SHP77 treated with DMSO at 0.1 percent for 48 hours (cell line): ENCODE measurements around the gene DNAH2.

Experiments
- DNase-seq: peaks from one replicate; lab custom pipeline; 2025; lab: John Stamatoyannopoulos, UW

Gene DNAH2

GRCh38 chr17:7716901-7717755, at the start of gene DNAH2:
Gene DNAH2 (plus strand): TSS chr17:7717744. CDS start chr17:7719735, 1,991 bp downstream.
- peak; percentile 94 for DNase-seq

- DNase-seq, result no peak
Observed at GRCh38 chr17:7668482-7668881, 49.1 kb upstream of the DNAH2 start.

- no peak for DNase-seq
Observed at GRCh38 chr17:7673239-7673638, 44.3 kb upstream of the DNAH2 start.

GRCh38 chr17:7674934-7675333, 42.6 kb upstream of the DNAH2 start:
- no peak for DNase-seq

- DNase-seq, result no peak
Observed at GRCh38 chr17:7676533-7676932, 41.0 kb upstream of the DNAH2 start.

GRCh38 chr17:7677388-7678067, 40.0 kb upstream of the DNAH2 start:
- DNase-seq, result no peak

- DNase-seq, result no peak
Observed at GRCh38 chr17:7684851-7685532, 32.6 kb upstream of the DNAH2 start.

GRCh38 chr17:7685533-7686221, 31.9 kb upstream of the DNAH2 start:
- DNase-seq, result peak; percentile 94

GRCh38 chr17:7686222-7687071, 31.1 kb upstream of the DNAH2 start:
- peak; percentile 97 for DNase-seq

GRCh38 chr17:7687072-7687907, 30.3 kb upstream of the DNAH2 start, which contains the start of gene TP53:
Gene TP53 (minus strand): TSS chr17:7687490. CDS start chr17:7676594, 10,896 bp downstream.
- DNase-seq, result peak; percentile 86

- DNase-seq, result peak; percentile 98
Observed at GRCh38 chr17:7687908-7688807, 29.4 kb upstream of the DNAH2 start, which contains the start of gene WRAP53. Gene WRAP53 (plus strand): TSS chr17:7688477. CDS start chr17:7688649, 172 bp downstream.

GRCh38 chr17:7688808-7689316, 28.7 kb upstream of the DNAH2 start:
- no peak for DNase-seq

- DNase-seq, result no peak
Observed at GRCh38 chr17:7695586-7695985, 22.0 kb upstream of the DNAH2 start.

GRCh38 chr17:7697828-7698588, 19.5 kb upstream of the DNAH2 start:
- DNase-seq, result no peak

GRCh38 chr17:7700510-7700909, 17.0 kb upstream of the DNAH2 start:
- DNase-seq, result no peak

GRCh38 chr17:7701681-7702080, 15.9 kb upstream of the DNAH2 start:
- DNase-seq, result no peak

- DNase-seq, result no peak
Observed at GRCh38 chr17:7702776-7703175, 14.8 kb upstream of the DNAH2 start.
